ENCODE measurements around the gene PRR18.

PRR18 gene

GRCh38 chr6:166333172-166333995 lies 25.2 kb upstream of the PRR18 start:
- DNase-seq (ENCODE audit: low spot score) = no peak
- H3K27ac ChIP-seq = no peak overlapping the region
- no peak overlapping the region for H3K4me3 ChIP-seq
- no peak for TF ChIP-seq CTCF (IDR thresholded peaks at IDR 0.05)

DNA sequence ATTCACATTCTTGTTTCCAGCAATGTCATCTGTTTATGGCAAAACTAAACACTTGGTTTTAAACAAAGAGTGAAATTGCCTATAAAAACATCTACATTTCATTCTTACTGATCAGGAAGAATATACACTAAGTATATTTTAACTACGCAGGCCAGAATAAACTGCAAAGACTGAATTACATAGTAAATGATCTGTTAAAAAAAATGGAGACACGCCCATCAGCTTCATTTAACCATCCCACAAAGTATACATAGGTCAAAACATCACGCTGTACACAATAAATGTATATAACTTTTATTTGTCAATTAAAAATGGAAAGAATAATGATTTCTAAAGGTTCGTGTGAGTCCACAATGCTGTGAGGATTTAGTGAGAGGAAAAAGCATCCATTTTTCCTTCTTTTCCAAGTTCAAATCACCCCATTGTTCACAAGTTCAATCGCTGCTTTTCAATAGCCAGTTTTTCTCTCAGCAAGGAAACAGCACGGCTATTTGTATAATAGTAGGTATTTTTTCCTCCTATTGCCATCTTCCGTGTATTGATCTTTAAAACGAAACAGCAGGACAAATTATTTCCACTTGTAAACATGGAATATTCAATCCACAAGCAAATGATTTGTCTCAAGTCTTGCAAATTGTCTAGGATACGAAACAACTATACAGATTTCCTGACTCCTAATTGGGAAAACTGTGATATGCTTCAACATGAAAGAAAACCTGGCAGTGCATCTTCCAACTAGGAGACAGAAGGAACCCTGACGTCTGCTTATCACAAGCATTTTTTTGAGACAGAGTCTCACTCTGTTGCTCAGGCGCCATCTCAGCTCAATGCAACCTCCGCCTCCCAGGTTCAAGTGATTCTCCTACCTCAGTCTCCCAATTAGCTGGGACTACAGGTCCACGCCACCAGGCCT lies 23.6 kb upstream of the PRR18 start:
- H3K27ac ChIP-seq = no peak overlapping the region
- H3K4me3 ChIP-seq = no peak overlapping the region
- TF ChIP-seq CTCF (IDR thresholded peaks at IDR 0.05) = no peak
- no peak for DNase-seq (ENCODE audit: low spot score)

GRCh38 chr6:166330612-166331011 lies 22.4 kb upstream of the PRR18 start:
- no peak for TF ChIP-seq CTCF (IDR thresholded peaks at IDR 0.05)
- H3K4me3 ChIP-seq = no peak overlapping the region
- DNase-seq (ENCODE audit: low spot score) = no peak
- no peak overlapping the region for H3K27ac ChIP-seq

DNA sequence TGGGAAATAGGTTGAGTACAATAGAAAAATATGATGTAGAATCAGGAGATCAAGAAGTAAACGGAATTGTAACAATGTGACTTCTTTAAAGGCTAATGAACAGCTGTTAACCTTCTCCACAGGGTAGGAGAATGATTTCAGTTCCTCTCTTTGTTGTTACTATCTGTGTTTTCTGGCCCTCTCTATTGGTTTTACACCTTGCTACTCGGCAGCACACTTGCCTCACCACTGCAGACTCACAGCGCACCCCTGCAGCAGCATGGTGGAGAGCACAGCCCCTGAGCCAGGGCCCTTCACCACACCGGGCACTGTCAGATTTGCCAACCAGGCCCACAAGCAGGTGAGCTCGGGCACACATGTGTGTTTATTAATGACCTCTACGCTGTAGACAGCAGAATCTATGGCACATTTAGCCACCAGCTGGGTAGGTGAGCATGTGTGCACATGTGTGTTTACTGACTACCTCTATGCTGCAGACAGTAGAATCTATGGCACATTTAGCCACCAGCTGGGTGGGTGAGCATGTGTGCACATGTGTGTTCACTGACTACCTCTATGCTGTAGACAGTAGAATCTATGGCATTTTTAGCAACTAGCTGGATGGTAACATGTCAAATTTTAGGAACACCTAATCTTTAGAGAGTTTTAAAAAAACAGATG lies 17.3 kb upstream of the PRR18 start:
- TF ChIP-seq CTCF (IDR thresholded peaks at IDR 0.05) = no peak
- no peak overlapping the region for H3K4me3 ChIP-seq
- DNase-seq (ENCODE audit: low spot score) = peak; percentile 33
- no peak overlapping the region for H3K27ac ChIP-seq

GRCh38 chr6:166323395-166323794 lies 15.2 kb upstream of the PRR18 start:
- no peak for TF ChIP-seq CTCF (IDR thresholded peaks at IDR 0.05)
- no peak for DNase-seq (ENCODE audit: low spot score)
- no peak overlapping the region for H3K4me3 ChIP-seq
- H3K27ac ChIP-seq = no peak overlapping the region

- H3K27ac ChIP-seq = no peak overlapping the region
- DNase-seq (ENCODE audit: low spot score) = peak; percentile 58
- no peak for TF ChIP-seq CTCF (IDR thresholded peaks at IDR 0.05)
Observed at GRCh38 chr6:166318649-166319600, 10.7 kb upstream of the PRR18 start.

More at GRCh38 chr6:166318649-166319600, 10.7 kb upstream of the PRR18 start:
- H3K4me3 ChIP-seq = no peak overlapping the region
